WTC11 (cell line): ENCODE data around the gene HAGHL. TPM values are rescaled to one million over a fixed set of nuclear protein-coding genes. Genes with fewer than 3 reads are reported as not detected.
A peak's percentile ranks its signal among the peaks of the same experiment; 100 is the strongest.

Experiments used
- ATAC-seq: fragments of 200-7000 bp; cut with Tn5 transposase; 2 replicates; pipeline ENCODE4 v1.10.0; 2021; ENCODE audit warnings: mild to moderate bottlenecking, moderate library complexity
- CTCF ChIA-PET: fragments of 300-600 bp; sonication (Branson Sonifier 250); formaldehyde crosslinking; loops from one replicate; lab custom pipeline; 2021; ENCODE audit warnings: antibody characterized with exemption; lab: Charles Lee
- POLR2A ChIA-PET: fragments of 350-600 bp; sonication (Branson Sonifier 250); formaldehyde crosslinking; loops from one replicate; lab custom pipeline; 2021; ENCODE audit warnings: antibody characterized with exemption; lab: Charles Lee
- DNase-seq: peaks from one replicate; pipeline ENCODE4 v3.0.0; 2021; ENCODE audit warnings: low spot score
- H3K27ac Mint-ChIP-seq: 2 replicates; pipeline ENCODE4 v1.8.0; 2021; ENCODE audit warnings: mixed read lengths
- H3K27me3 Mint-ChIP-seq: 2 replicates; pipeline ENCODE4 v1.8.0; 2021; ENCODE audit warnings: low read depth, mild to moderate bottlenecking, moderate library complexity, mixed read lengths
- H3K36me3 Mint-ChIP-seq: 2 replicates; pipeline ENCODE4 v1.8.0; 2021; ENCODE audit warnings: mixed read lengths
- H3K4me1 Mint-ChIP-seq: 2 replicates; pipeline ENCODE4 v1.8.0; 2022; ENCODE audit warnings: mixed read lengths
- H3K4me3 Mint-ChIP-seq: 2 replicates; pipeline ENCODE4 v1.8.0; 2021; ENCODE audit warnings: mild to moderate bottlenecking, moderate library complexity, mixed read lengths
- H3K9me3 Mint-ChIP-seq: 2 replicates; pipeline ENCODE4 v1.8.0; 2021; ENCODE audit warnings: mixed read lengths
- AFF4 ChIP-seq: sonication (generic); formaldehyde crosslinking; IDR thresholded peaks from 2 replicates; pipeline ENCODE4 v1.8.1; 2023; ENCODE audit warnings: mild to moderate bottlenecking, missing genetic modification reagents, borderline replicate concordance
- CBFB ChIP-seq: sonication (generic); formaldehyde crosslinking; IDR thresholded peaks from 2 replicates; pipeline ENCODE4 v1.8.1; 2022; ENCODE audit warnings: mild to moderate bottlenecking, low read depth, missing genetic modification reagents
- E2F4 ChIP-seq: sonication (generic); formaldehyde crosslinking; IDR thresholded peaks from 2 replicates; pipeline ENCODE4 v1.8.1; 2022; ENCODE audit warnings: low read depth, mild to moderate bottlenecking, moderate library complexity, missing genetic modification reagents, borderline replicate concordance
- FOXJ3 ChIP-seq: sonication (generic); formaldehyde crosslinking; IDR thresholded peaks from 2 replicates; pipeline ENCODE4 v1.9.0; 2021; ENCODE audit warnings: missing genetic modification reagents, mild to moderate bottlenecking, borderline replicate concordance
- FOXP1 ChIP-seq: sonication (generic); formaldehyde crosslinking; IDR thresholded peaks from 2 replicates; pipeline ENCODE4 v1.8.0; 2022; ENCODE audit warnings: missing genetic modification reagents, mild to moderate bottlenecking, moderate library complexity, borderline replicate concordance
- FOXP4 ChIP-seq: sonication (generic); formaldehyde crosslinking; IDR thresholded peaks from 2 replicates; pipeline ENCODE4 v1.8.0; 2022; ENCODE audit warnings: mild to moderate bottlenecking, missing genetic modification reagents
- JAZF1 ChIP-seq: fragments of 250-450 bp; sonication (Bioruptor Pico); IDR thresholded peaks from 2 replicates; pipeline ENCODE4 v1.9.0; 2021; ENCODE audit warnings: moderate library complexity, mild to moderate bottlenecking, inconsistent platforms
- PRRX2 ChIP-seq: fragments of 250-450 bp; sonication (Bioruptor Pico); IDR thresholded peaks from 2 replicates; pipeline ENCODE4 v1.8.0; 2021; ENCODE audit warnings: mild to moderate bottlenecking
- TCF7 ChIP-seq: sonication (generic); formaldehyde crosslinking; IDR thresholded peaks from 2 replicates; pipeline ENCODE4 v1.8.0; 2022; ENCODE audit warnings: mild to moderate bottlenecking, low read depth, missing genetic modification reagents, moderate library complexity
- ZNF281 ChIP-seq: sonication (generic); formaldehyde crosslinking; IDR thresholded peaks from 2 replicates; pipeline ENCODE4 v1.8.0; 2023; ENCODE audit warnings: mild to moderate bottlenecking, missing genetic modification reagents
- ZNF317 ChIP-seq: sonication (generic); formaldehyde crosslinking; IDR thresholded peaks from 2 replicates; pipeline ENCODE4 v1.8.1; 2023; ENCODE audit warnings: low read depth, mild to moderate bottlenecking, moderate library complexity, missing genetic modification reagents, borderline replicate concordance
- ZSCAN18 ChIP-seq: fragments of 250-450 bp; sonication (Bioruptor Pico); IDR thresholded peaks from 2 replicates; pipeline ENCODE4 v2.1.2; 2022; ENCODE audit warnings: mild to moderate bottlenecking, moderate library complexity
- total RNA-seq: library from RNA; stranded (reverse); gene quantifications from 3 replicates; pipeline ENCODE4 v1.2.3, GENCODE V29; 2021
- TF ChIP-seq, protein P1 (sequence below): sonication (generic); formaldehyde crosslinking; IDR thresholded peaks from 2 replicates; pipeline ENCODE4 v1.8.1; 2023; ENCODE audit warnings: mild to moderate bottlenecking, missing genetic modification reagents, moderate library complexity

HAGHL gene
- total RNA-seq, 1 experiment from 2014 or later = 41.7 TPM

DNA sequence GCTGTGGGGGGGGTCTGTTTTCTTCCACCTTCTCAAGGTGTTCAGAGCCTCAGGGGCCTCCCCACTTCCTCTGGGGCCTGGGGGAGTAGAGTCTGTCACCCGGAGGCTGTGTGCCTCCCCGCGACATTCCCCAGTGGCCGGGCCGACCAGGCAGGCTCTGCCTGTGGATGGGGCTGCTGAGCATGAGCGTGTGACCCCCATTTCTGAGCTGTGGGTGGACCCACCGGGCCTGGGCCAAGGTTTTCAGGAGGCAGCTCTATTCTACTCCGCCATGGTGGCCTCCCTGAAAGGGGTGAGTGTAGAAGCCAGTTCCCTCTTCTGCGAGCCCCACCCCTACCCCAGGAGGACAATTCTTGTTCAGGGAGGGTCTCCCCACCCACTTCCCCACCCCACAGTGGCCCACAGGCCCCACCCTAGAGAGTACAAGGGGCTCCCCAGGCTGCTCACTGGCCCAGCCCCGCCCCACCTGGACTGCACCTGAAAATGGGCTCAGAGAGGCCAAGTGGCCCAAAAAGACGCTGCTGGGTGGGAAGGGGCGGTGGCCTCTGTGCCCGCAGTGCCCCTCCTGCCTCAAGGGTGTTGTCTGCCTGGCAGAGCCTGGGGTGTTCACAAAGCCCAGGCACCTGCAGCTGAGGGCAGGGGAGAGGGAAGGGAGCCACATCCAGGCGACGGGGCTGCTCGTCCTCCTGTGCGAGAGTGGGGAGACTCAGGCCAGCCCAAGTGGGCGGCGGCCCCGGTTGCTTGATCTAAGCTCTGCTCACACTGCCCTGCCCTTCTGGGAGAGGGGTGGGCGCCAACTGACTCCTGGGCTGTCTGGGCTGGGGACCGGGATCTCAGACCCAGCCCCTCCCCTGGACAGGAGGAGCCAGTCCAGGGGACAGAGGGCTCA lies 35.0 kb downstream of the HAGHL start:
- Mint-ChIP-seq H3K27ac (no peak overlapping the region), H3K4me1 (no peaks in the 10 kb centered on the region), H3K27me3 (no peaks in the 10 kb centered on the region), H3K36me3 (no peaks in the 10 kb centered on the region), H3K4me3 (no peak overlapping the region), H3K9me3 (no peaks in the 10 kb centered on the region)
- ChIA-PET POLR2A (no interaction called here), CTCF (interaction anchor here (0.6 to 2.2 kb wide), 9 partner anchors 11 to 296 kb away, joined by 3 to 11 read pairs (median 3); partner anchors contain the start of genes CHTF18, CIAO3 and RPUSD1)
- ATAC-seq (peak; percentile 29; the same call in 1 of the 2 replicates), DNase-seq (no peak)
- TF ChIP-seq FOXJ3 (no peak), ZNF317 (no peak), CBFB (no peak), AFF4 (CRISPR knock-in tag) (no peak), JAZF1 (no peak), ZNF281 (CRISPR knock-in tag) (no peak), PRRX2 (CRISPR knock-in tag) (no peak), FOXP1 (CRISPR knock-in tag) (0 out of 2 replicates have a peak, but pooled peaks have one; percentile 47)

DNA sequence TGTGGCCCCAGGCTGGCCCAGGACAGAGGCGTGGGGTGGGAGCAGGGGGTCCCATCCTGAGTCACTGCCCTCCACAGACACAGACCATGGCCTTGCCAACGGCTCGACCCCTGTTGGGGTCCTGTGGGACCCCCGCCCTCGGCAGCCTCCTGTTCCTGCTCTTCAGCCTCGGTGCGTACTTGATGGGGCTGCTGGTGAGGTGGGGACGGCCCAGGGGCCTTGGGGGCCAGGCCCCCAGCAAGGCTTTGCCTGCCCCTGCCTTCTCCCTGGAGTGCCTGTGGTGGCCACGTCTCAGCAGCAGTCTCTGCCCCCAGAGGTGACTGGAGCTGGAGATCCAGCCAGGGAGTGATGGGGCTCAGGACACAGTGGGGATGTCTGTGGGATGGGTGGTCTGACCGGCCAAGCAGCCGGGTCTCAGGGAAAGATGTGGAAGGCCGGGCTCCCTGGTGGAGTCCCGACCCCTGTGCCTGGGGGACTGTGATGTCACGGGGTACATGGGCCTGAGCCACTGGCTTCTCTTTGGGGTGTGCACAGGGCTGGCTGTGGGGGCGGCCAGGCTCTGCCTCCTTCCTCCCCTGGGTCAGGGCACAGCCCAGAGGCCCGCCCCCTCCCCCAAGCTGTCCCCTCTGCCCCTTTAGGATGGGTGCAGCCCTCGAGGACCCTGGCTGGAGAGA lies 35.8 kb downstream of the HAGHL start:
- no peak for TF ChIP-seq E2F4 (CRISPR knock-in tag)
- Mint-ChIP-seq H3K9me3 (no peaks in the 10 kb centered on the region), H3K4me1 (no peaks in the 10 kb centered on the region), H3K36me3 (no peaks in the 10 kb centered on the region), H3K27ac (no peak overlapping the region), H3K4me3 (no peak overlapping the region), H3K27me3 (no peaks in the 10 kb centered on the region)
- ATAC-seq = no peak
- DNase-seq = no peak
- CTCF ChIA-PET = interaction anchor here (1.0 to 2.2 kb wide), 5 partner anchors 12 to 295 kb away, joined by 3 to 11 read pairs (median 4); partner anchors contain the start of gene CIAO3
- POLR2A ChIA-PET = no interaction called here

DNA sequence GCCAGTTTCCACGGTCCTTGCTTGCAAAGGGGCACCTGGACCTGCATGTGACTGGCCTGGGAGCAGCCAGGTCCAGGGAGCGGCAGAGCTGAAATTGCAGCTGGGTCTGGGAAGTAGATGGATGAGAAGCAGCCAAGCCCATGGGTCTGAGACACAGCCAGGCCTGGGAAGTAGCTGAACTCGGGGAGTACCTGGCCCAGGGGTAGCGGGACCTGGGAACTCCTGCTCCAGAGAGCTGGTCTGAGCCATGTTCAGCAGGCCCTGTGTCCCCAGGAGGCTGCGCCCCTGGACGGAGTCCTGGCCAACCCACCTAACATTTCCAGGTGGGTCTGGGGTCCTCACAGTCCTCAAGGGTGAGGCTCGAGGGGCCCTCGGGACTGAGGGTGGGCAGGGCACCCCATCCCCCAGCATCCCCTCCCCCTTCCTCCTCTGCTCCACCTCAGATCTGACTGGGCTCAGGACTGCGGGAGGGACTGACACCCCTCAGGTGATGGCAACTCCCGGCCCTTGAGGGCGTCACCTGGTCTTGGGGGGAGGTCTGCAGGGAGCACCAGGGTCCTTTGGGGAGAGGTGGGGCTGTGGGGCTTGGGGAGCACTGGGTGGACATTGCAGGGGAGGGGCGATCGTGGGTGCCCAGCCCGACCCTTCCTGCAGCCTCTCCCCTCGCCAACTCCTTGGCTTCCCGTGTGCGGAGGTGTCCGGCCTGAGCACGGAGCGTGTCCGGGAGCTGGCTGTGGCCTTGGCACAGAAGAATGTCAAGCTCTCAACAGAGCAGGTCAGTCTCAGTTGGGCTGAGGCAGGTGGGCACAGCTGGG lies 36.7 kb downstream of the HAGHL start:
- CTCF ChIA-PET = interaction anchor here (0.7 to 1.4 kb wide), 2 partner anchors 19 to 23 kb away, joined by 3 to 4 read pairs; partner anchors contain the start of gene CIAO3
- H3K27ac Mint-ChIP-seq = 0 out of 2 replicates have a peak overlapping the region, but pooled peaks have one; percentile 27
- H3K4me1 Mint-ChIP-seq = no peaks in the 10 kb centered on the region
- POLR2A ChIA-PET = no interaction called here
- no peak overlapping the region for H3K4me3 Mint-ChIP-seq
- no peak for ATAC-seq
- DNase-seq = no peak
- no peaks in the 10 kb centered on the region for H3K9me3 Mint-ChIP-seq
- no peaks in the 10 kb centered on the region for H3K36me3 Mint-ChIP-seq
- H3K27me3 Mint-ChIP-seq = no peaks in the 10 kb centered on the region
- TF ChIP-seq FOXP4 (CRISPR knock-in tag) (no peak), ZSCAN18 (CRISPR knock-in tag) (no peak), TCF7 (CRISPR knock-in tag) (no peak)
- TF ChIP-seq, protein P1, sequence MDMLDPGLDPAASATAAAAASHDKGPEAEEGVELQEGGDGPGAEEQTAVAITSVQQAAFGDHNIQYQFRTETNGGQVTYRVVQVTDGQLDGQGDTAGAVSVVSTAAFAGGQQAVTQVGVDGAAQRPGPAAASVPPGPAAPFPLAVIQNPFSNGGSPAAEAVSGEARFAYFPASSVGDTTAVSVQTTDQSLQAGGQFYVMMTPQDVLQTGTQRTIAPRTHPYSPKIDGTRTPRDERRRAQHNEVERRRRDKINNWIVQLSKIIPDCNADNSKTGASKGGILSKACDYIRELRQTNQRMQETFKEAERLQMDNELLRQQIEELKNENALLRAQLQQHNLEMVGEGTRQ = no peak
